Measurements from ENCODE around the gene FBXO41. TPM values are rescaled to one million over a fixed set of nuclear protein-coding genes. Genes with fewer than 3 reads are reported as not detected.

FBXO41 gene, protein sequence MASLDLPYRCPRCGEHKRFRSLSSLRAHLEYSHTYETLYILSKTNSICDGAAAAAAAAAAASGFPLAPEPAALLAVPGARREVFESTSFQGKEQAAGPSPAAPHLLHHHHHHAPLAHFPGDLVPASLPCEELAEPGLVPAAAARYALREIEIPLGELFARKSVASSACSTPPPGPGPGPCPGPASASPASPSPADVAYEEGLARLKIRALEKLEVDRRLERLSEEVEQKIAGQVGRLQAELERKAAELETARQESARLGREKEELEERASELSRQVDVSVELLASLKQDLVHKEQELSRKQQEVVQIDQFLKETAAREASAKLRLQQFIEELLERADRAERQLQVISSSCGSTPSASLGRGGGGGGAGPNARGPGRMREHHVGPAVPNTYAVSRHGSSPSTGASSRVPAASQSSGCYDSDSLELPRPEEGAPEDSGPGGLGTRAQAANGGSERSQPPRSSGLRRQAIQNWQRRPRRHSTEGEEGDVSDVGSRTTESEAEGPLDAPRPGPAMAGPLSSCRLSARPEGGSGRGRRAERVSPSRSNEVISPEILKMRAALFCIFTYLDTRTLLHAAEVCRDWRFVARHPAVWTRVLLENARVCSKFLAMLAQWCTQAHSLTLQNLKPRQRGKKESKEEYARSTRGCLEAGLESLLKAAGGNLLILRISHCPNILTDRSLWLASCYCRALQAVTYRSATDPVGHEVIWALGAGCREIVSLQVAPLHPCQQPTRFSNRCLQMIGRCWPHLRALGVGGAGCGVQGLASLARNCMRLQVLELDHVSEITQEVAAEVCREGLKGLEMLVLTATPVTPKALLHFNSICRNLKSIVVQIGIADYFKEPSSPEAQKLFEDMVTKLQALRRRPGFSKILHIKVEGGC
- total RNA-seq, result 2.8 and 3.9 TPM in 2 replicates

DNA sequence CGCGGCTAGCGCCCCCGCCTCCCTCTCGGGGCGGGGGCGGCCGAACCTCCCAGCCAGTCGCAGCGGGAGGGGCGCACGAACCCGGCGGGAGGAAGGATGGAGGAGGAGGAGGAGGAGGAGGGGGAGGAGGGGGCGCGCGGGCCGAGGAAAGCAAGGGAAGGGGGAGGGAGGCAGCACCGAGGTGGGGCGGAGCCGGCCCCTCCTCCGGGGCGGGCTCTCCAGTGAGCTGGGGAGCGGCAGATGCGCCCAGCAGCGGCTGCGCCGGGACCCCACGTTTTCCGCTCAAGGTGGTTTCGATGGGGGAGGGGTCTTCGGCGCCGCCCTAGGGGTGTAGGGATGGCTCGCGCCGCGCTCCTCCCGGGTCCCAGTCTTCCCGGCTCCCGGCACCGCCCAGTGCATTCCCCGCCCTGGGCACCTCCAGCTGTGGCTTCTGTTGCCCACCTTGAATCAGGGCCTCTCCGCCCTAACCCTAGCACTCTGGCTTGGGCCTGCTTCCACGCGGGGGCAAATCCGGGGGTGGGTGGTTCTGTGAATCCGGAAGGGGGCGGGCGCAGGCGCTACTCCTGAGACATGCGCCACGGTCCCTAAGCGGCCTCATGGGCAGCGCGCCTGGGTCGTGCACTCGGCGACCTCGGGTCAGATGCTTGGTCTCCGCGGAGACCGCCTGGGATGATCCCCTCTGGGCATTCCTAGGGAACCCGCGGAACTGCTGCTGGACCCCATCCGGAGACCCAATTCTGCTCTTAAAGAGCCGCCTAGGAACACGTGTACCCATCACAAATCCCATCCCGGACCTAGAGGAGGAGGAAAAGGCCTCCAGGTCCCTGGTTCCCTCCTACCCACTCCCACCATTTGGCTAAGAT, at the start of gene FBXO41:
FBXO41 (minus strand) TSS at position 183 of the 863 bp plus-strand sequence. CDS start 14,848 bp downstream, outside the sequence.

DNA sequence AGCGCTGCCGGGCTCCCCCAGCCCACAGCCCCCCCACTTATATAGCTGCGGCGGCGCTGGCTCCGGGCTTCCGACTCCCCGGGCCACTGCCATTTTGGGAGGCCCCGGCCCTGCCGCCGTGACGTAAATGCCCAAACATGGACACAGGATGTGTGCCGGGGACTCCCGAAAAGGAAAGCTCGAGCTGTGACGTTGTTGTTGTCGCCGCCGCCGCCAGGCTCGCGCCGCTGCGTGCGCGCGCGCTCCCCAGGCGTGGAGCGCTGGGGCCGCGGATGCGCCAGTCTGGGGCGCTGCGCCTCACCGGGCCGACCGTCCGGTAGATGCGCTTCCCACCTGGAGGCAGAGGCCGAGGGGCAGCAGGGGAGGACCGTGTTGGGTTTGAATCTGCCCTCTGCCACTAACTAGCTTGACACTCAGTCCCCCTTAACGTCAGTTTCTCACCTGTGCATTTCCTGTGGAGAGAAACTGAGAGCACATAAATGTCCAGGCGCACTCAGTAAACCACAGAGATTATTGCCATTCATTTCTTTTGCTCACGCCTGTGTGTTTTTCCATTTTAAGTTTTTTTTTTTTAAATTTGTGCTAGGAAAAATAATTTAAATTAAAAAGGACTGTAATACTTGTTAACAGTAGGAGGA, 9.4 kb upstream of the FBXO41 start, which contains the start of gene EGR4:
EGR4 (minus strand) TSS at position 15 of the 638 bp plus-strand sequence. CDS start 231 bp downstream, outside the sequence.

DNA sequence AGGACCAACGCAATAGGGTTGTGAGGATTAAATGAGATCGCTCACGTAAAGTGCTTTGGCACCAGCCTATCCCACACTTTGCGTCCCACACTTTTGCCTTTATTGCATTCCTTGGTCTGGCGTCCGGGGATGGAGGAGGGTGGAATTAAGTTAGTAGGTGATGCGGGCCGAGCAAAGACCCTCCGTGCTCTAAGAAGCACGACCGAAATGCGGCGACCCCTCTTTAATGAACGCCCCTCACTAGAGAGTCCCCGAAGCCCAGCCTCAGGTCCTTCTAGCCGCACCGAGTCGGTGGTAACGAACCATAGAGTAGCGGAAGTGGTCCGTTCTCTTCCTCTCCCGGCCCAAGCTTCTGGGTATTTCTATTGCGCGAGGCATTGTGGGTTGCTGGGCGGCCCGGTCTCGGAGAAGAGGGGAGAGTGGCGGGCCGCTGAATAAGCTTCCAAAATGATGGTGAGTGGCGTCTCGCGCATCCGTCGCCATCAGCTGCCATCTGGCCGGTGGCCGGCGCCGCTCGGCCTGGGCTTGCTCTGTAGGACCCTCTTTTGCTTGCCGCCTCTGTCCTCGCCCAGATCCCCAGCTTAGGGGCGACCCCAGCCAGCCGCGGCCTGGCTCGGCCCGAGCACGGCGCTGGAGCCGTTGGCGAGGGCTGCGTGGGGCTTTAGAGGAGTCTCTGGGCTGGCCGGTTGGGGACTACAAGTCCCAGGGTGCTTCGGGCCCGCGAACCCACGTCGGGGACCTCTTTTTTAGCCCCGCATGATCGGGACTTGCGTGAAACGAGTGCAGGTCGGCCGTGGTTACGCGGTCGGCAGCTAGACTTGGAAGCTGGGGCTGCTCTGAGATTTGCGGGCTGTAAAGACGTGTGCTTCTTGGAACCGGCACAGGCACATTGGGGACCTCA, 50.1 kb downstream of the FBXO41 start, which contains the start of gene CCT7:
CCT7 (plus strand) TSS at position 377 of the 901 bp plus-strand sequence; CDS start at position 448, 71 bp downstream.

DNA sequence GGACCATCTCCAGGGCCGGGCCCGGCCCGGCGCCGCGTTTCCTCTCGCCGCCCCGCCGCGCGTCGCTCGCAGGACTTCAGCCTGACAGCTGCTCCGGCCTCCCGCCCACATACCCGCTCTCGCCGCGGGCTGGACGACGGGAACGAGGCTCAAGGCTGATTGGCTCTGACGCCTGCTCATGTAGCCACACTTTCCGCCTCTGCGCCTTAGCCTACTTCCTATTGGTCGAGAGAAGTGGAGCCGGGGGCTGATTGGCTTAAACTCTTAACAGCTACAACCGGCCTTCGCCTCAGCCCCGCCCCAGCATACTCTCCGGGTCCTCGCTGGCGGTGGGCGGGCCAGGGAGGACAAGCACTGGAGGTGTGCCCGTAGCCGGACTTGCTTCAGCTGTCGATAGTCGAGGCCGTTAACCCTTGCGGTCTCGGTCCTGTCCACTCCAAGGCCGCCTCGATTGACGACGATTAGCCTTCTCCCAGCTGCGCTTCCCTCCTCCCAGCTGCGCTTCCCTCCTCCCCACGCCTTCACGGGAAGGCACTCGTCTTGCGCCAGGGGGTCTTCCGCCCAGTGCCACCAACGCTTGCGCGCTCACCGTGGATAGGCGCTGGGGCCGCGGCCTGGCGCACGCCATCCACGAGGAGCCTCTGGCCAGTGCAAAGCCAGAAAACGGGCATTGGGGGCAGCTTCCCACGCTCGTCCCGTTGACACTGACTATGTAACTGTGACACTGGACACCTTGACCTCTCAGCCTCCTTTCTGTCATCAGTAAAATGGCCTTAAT, 50.9 kb downstream of the FBXO41 start, which contains the start of gene PRADC1:
PRADC1 (minus strand) TSS at position 86 of the 778 bp plus-strand sequence; CDS start at position 7, 79 bp downstream.

DNA sequence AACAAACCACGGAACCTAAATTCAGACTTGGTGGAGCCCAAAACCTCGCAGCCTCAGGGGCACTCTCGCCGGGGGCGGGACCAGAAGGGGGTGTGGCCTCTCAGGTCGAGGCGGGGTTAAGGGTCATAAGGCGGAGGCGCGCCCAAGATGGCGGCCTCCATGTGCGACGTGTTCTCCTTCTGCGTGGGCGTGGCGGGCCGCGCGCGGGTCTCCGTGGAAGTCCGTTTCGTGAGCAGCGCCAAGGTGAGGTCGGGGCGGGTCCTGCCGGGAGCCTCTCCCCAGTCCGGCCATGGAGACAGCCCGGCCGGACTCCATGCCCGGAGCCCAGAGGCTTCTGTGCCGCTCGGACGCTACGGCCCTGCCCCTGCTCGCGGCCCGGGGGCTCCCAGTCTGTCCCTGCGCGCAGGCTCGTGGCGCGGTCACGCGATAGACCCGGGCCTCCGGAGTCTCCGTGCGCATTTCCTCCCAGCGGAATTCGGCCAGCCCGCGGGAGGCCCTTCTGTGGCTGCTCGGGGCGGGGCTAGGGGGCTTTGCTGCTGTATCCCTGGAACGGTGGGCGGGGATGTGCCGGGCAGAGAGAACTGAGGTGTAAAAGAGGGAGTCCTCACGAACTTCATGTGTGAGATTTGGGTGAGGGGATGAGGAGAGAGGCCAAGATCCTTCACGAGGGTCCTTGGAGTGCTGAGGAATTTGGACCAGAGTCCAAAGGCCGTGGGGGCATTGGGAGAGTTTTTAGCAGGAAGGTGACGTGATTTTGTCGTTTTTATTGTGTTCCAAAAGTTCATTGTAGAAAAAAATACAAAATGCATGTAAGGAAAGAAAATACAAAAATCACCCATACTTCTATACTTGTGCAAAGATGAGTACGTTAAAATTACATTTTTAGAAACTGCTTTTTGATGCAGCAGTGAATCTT, 69.9 kb downstream of the FBXO41 start, which contains the start of gene SMYD5:
SMYD5 (plus strand) TSS at position 126 of the 916 bp plus-strand sequence; CDS start at position 148, 22 bp downstream.

Other genes with a start within 250 kb of the FBXO41 start
- gene SFXN5, start 212.8 kb downstream of the FBXO41 start, total RNA-seq, result 7.5 and 8.7 TPM in 2 replicates
- gene RAB11FIP5, start 171.5 kb downstream of the FBXO41 start, total RNA-seq, result 35.8 and 45.3 TPM in 2 replicates
- not detected in 2 replicates for gene NOTO, start 81.9 kb downstream of the FBXO41 start, total RNA-seq
- 21.9 and 27.5 TPM in 2 replicates for gene SMYD5, start 70.2 kb downstream of the FBXO41 start, total RNA-seq
- 4.9 and 8.0 TPM in 2 replicates for gene PRADC1, start 51.2 kb downstream of the FBXO41 start, total RNA-seq
- gene CCT7, start 50.2 kb downstream of the FBXO41 start, total RNA-seq, result 351 and 397 TPM in 2 replicates
- not detected in 2 replicates for gene EGR4, start 9.1 kb upstream of the FBXO41 start, total RNA-seq
- gene ALMS1, start 101.4 kb upstream of the FBXO41 start, total RNA-seq, result 7.7 and 8.7 TPM in 2 replicates